ENCODE results near the gene PCDH9.

DNA sequence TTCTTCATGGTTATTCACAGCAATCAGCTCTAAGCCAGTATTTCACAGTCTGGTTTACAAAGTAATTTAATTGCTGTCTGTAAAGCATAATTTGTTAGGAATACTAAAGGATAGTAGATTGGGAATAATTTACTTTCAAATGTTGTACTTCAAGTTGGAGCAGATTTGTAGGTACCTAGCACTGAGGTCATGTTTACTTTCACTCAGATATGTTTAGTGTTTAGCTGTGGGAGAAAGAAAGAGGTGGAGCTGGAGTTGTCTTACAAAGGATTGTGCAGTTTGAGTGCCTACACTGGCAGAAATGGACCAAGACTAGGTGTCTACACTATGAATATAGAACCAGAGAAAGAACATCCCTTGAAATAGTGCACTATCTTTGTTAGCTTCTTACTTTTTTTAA is 464.6 kb downstream of the PCDH9 start:
- no peak for TF ChIP-seq EZH2 (IDR thresholded peaks at IDR 0.05; ENCODE audit: borderline replicate concordance, low read depth, low read length, poor library complexity, severe bottlenecking)
- TF ChIP-seq, protein P1, sequence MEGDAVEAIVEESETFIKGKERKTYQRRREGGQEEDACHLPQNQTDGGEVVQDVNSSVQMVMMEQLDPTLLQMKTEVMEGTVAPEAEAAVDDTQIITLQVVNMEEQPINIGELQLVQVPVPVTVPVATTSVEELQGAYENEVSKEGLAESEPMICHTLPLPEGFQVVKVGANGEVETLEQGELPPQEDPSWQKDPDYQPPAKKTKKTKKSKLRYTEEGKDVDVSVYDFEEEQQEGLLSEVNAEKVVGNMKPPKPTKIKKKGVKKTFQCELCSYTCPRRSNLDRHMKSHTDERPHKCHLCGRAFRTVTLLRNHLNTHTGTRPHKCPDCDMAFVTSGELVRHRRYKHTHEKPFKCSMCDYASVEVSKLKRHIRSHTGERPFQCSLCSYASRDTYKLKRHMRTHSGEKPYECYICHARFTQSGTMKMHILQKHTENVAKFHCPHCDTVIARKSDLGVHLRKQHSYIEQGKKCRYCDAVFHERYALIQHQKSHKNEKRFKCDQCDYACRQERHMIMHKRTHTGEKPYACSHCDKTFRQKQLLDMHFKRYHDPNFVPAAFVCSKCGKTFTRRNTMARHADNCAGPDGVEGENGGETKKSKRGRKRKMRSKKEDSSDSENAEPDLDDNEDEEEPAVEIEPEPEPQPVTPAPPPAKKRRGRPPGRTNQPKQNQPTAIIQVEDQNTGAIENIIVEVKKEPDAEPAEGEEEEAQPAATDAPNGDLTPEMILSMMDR (conservative IDR thresholded peaks at IDR 0.05; ENCODE audit: low read depth, low read length), result no peak

Measured in A673 (cell line).